Measurements from ENCODE around the gene DUSP8.
"Not testable (repeated sequence)": the region's sequence is repeated elsewhere in the genome, so short reads cannot be mapped to it uniquely, and the experiment has no call there.

DUSP8 gene

DNA sequence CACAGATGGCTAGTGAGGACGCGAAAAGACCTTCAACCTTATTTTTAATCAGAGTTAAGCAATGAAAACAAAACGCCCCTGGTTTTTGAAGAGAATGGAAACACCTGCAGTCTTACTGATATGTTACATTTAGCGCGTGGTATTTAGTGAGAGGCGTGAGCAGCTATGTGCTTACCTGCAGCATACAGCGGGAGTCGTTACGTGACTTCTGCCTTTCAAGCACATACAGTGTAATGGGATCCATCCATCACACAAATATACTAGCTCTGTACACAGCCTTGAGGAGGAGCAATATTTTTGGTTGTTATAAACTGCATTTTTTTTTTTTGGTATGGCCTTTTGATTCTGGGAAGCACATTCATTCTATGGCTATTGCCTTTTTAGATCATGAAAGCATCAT, 20.6 kb upstream of the DUSP8 start:
- TF ChIP-seq TSHZ2 (CRISPR knock-in tag; IDR thresholded peaks at IDR 0.05) (no peak), OSR1 (CRISPR knock-in tag; IDR thresholded peaks at IDR 0.05) (no peak), ZC3H10 (CRISPR knock-in tag; IDR thresholded peaks at IDR 0.05) (no peak), CSDC2 (CRISPR knock-in tag; IDR thresholded peaks at IDR 0.05) (no peak), ZFP3 (CRISPR knock-in tag; IDR thresholded peaks at IDR 0.05) (no peak), BACH2 (CRISPR knock-in tag; IDR thresholded peaks at IDR 0.05; ENCODE audit: borderline replicate concordance) (no peak), TCF4 (CRISPR knock-in tag; IDR thresholded peaks at IDR 0.05; ENCODE audit: borderline replicate concordance) (no peak), ZFP30 (CRISPR knock-in tag; IDR thresholded peaks at IDR 0.05) (no peak), ZNF565 (CRISPR knock-in tag; conservative IDR thresholded peaks at IDR 0.05; ENCODE audit: low read depth) (no peak)
- TF ChIP-seq, protein P1, sequence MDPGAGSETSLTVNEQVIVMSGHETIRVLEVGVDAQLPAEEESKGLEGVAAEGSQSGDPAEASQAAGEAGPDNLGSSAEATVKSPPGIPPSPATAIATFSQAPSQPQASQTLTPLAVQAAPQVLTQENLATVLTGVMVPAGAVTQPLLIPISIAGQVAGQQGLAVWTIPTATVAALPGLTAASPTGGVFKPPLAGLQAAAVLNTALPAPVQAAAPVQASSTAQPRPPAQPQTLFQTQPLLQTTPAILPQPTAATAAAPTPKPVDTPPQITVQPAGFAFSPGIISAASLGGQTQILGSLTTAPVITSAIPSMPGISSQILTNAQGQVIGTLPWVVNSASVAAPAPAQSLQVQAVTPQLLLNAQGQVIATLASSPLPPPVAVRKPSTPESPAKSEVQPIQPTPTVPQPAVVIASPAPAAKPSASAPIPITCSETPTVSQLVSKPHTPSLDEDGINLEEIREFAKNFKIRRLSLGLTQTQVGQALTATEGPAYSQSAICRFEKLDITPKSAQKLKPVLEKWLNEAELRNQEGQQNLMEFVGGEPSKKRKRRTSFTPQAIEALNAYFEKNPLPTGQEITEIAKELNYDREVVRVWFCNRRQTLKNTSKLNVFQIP (CRISPR knock-in tag; IDR thresholded peaks at IDR 0.05; ENCODE audit: borderline replicate concordance, low read depth), result no peak

GRCh38 chr11:1589996-1590395, 17.9 kb upstream of the DUSP8 start:
- ATAC-seq, result no peak
- no peak for TF ChIP-seq CSRNP3 (CRISPR knock-in tag; IDR thresholded peaks at IDR 0.05)
- no peak for TF ChIP-seq ZC3H10 (CRISPR knock-in tag; IDR thresholded peaks at IDR 0.05)
- TF ChIP-seq BACH2 (CRISPR knock-in tag; IDR thresholded peaks at IDR 0.05; ENCODE audit: borderline replicate concordance), result no peak
- TF ChIP-seq ZFP3 (CRISPR knock-in tag; IDR thresholded peaks at IDR 0.05), result no peak
- no peak for TF ChIP-seq GLIS3 (CRISPR knock-in tag; IDR thresholded peaks at IDR 0.05)
- no peak for TF ChIP-seq RARB (CRISPR knock-in tag; IDR thresholded peaks at IDR 0.05)
- TF ChIP-seq CSDC2 (CRISPR knock-in tag; IDR thresholded peaks at IDR 0.05), result no peak
- no peak for TF ChIP-seq TCF4 (CRISPR knock-in tag; IDR thresholded peaks at IDR 0.05; ENCODE audit: borderline replicate concordance)
- TF ChIP-seq CREB5 (CRISPR knock-in tag; IDR thresholded peaks at IDR 0.05; ENCODE audit: low read depth), result no peak
- no peak for TF ChIP-seq TSHZ2 (CRISPR knock-in tag; IDR thresholded peaks at IDR 0.05)
- no peak for TF ChIP-seq ZNF70 (CRISPR knock-in tag; IDR thresholded peaks at IDR 0.05)
- no peak for TF ChIP-seq ZFP30 (CRISPR knock-in tag; IDR thresholded peaks at IDR 0.05)
- TF ChIP-seq ZNF8 (CRISPR knock-in tag; IDR thresholded peaks at IDR 0.05), result no peak
- TF ChIP-seq ARNTL (CRISPR knock-in tag; IDR thresholded peaks at IDR 0.05; ENCODE audit: borderline replicate concordance, low read depth), result no peak
- no peak for TF ChIP-seq ISL1 (CRISPR knock-in tag; IDR thresholded peaks at IDR 0.05)
- no peak for TF ChIP-seq TOX (CRISPR knock-in tag; IDR thresholded peaks at IDR 0.05; ENCODE audit: borderline replicate concordance)
- TF ChIP-seq, protein P2, sequence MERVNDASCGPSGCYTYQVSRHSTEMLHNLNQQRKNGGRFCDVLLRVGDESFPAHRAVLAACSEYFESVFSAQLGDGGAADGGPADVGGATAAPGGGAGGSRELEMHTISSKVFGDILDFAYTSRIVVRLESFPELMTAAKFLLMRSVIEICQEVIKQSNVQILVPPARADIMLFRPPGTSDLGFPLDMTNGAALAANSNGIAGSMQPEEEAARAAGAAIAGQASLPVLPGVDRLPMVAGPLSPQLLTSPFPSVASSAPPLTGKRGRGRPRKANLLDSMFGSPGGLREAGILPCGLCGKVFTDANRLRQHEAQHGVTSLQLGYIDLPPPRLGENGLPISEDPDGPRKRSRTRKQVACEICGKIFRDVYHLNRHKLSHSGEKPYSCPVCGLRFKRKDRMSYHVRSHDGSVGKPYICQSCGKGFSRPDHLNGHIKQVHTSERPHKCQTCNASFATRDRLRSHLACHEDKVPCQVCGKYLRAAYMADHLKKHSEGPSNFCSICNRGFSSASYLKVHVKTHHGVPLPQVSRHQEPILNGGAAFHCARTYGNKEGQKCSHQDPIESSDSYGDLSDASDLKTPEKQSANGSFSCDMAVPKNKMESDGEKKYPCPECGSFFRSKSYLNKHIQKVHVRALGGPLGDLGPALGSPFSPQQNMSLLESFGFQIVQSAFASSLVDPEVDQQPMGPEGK (CRISPR knock-in tag; IDR thresholded peaks at IDR 0.05; ENCODE audit: borderline replicate concordance), result no peak
- TF ChIP-seq ESRRG (CRISPR knock-in tag; IDR thresholded peaks at IDR 0.05), result no peak
- TF ChIP-seq OSR1 (CRISPR knock-in tag; IDR thresholded peaks at IDR 0.05), result no peak

More for the DNA sequence above, 20.6 kb upstream of the DUSP8 start:
- ATAC-seq, result no peak

DNA sequence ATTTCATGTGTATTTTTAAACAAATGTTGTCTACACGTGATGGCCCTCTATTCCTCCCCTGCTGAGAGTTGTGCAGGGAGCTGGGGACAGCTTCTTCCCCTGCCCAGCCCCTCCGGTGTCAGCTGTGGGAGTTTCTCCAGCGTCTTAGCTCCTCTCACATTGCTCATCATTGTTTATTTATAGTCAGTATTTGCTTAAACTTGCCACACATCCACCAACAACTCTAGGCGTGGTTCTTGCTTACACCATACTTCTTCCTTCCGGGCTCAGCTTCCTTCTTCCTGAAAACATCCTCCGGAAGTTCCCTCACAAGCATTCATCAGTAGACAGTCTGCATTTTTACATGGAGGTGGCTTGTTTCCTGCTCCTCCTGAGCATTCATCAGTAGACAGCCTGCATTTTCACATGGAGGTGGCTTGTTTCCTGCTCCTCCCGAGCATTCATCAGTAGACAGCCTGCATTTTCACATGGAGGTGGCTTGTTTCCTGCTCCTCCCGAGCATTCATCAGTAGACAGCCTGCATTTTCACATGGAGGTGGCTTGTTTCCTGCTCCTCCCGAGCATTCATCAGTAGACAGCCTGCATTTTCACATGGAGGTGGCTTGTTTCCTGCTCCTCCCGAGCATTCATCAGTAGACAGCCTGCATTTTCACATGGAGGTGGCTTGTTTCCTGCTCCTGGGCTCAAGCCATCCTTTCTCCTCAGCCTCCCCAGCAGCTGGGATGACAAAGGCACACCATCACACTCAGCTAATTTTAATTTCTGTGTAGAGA, 17.3 kb upstream of the DUSP8 start:
- not testable (repeated sequence) for ATAC-seq

All from SK-N-SH treated with all-trans-retinoic acid at 6 μM for 48 hours (cell line).